HepG2 (cell line): ENCODE measurements around the gene CTSD.

ENCODE experiments used
- CAMTA2 ChIP-seq: sonication (generic); formaldehyde crosslinking; IDR thresholded peaks from 2 replicates; pipeline ENCODE4 v1.4.0; 2020; ENCODE audit warnings: mild to moderate bottlenecking, missing genetic modification reagents, borderline replicate concordance
- CTCF ChIP-seq: sonication (generic); formaldehyde crosslinking; IDR thresholded peaks from 2 replicates; pipeline ENCODE4 v1.5.0; 2020; ENCODE audit warnings: mild to moderate bottlenecking, missing genetic modification reagents, moderate library complexity
- HCFC1 ChIP-seq: fragments of 150-350 bp; IDR thresholded peaks from 2 replicates; pipeline ENCODE4 v1.6.1; 2014; ENCODE audit warnings: low read depth, low read length
- MAFG ChIP-seq: sonication (generic); formaldehyde crosslinking; IDR thresholded peaks from 2 replicates; pipeline ENCODE4 v1.5.1; 2020; ENCODE audit warnings: mild to moderate bottlenecking, missing genetic modification reagents
- MIER3 ChIP-seq: IDR thresholded peaks from 2 replicates; pipeline ENCODE4 v1.6.1; 2016; ENCODE audit warnings: missing compliant biosample characterization, borderline replicate concordance
- XRCC5 ChIP-seq: fragments of 200-400 bp; formaldehyde crosslinking; optimal IDR thresholded peaks from 2 replicates; pipeline ENCODE3; 2017; ENCODE audit warnings: mild to moderate bottlenecking, low read length
- ZNF761 ChIP-seq: sonication (generic); formaldehyde crosslinking; conservative IDR thresholded peaks from 2 replicates; pipeline ENCODE4 v1.4.0; 2020; ENCODE audit warnings: mild to moderate bottlenecking, missing genetic modification reagents

- TF ChIP-seq MAFG: no peak
- no peak for TF ChIP-seq HCFC1
- TF ChIP-seq CTCF (CRISPR knock-in tag): no peak
- TF ChIP-seq XRCC5: no peak
- TF ChIP-seq ZNF761: no peak
- TF ChIP-seq MIER3 (CRISPR knock-in tag): no peak
- TF ChIP-seq CAMTA2 (CRISPR knock-in tag): no peak
Measured at GRCh38 chr11:1708716-1709115, 55.0 kb downstream of the CTSD start.
